K562 (cell line): ENCODE measurements around the gene CDK4. TPM values are rescaled to one million over a fixed set of nuclear protein-coding genes. Genes with fewer than 3 reads are reported as not detected.

Experiments
- ATAC-seq: fragments of 200-7000 bp; cut with Tn5 transposase; 3 replicates; pipeline ENCODE4 v1.9.1; 2020; ENCODE audit warnings: moderate library complexity
- BruUV-seq: library from RNA; stranded (reverse); fragments of 400-500 nt; replicated peaks from 2 replicates; lab custom pipeline; 2021; lab: Mats Ljungman, UMichigan
- CTCF ChIA-PET: fragments of 300-600 bp; formaldehyde crosslinking; extraction: SDS; loops from one replicate; lab custom pipeline; 2021; ENCODE audit warnings: low intra/inter-chr PET ratio; lab: Yijun Ruan, JAX
- POLR2A ChIA-PET: fragments of 300-600, 350-650 bp; sonication (Branson Sonifier 250); formaldehyde crosslinking; extraction: SDS; loops from one replicate; lab custom pipeline; 2021; ENCODE audit warnings: antibody characterized with exemption, inconsistent platforms; lab: Yijun Ruan, JAX
- DNase-seq, 4 experiments: peaks; one replicate each; pipeline versions ENCODE4 v3.0.0 to v3.0.0-alpha.2; 2011 to 2018; ENCODE audit warnings: low spot score in 3 of 4, mixed read lengths in 3 of 4; ENCODE audit errors: extremely low read depth in 1 of 4
- FAIRE-seq: peaks from 2 replicates; lab custom pipeline; 2011; peaks lifted over from hg19 to GRCh38; lab: Jason Lieb, UNC
- H2AFZ ChIP-seq: 2 replicates; pipeline ENCODE4 v1.6.0; 2011; ENCODE audit warnings: low read depth, low read length, control low read depth, inconsistent platforms
- H3K27ac ChIP-seq: fragments of 200-600 bp; 3 replicates; pipeline ENCODE4 v1.8.0; 2011; ENCODE audit warnings: low read depth, mild to moderate bottlenecking, control low read depth, inconsistent platforms, low read length, moderate library complexity, mixed read lengths; ENCODE audit errors: extremely low read depth
- H3K27me3 ChIP-seq, 2 experiments: fragments of 300-600 bp in 1 of 2; 2 replicates in 1 of 2; 3 replicates in 1 of 2; pipeline versions ENCODE4 v1.6.0 to v1.8.0; 2011; ENCODE audit warnings: inconsistent platforms in 2 of 2, low read length in 2 of 2, mild to moderate bottlenecking in 1 of 2, mixed read lengths in 1 of 2, moderate library complexity in 1 of 2; ENCODE audit not compliant: control insufficient read depth in 2 of 2, insufficient read depth in 2 of 2
- H3K36me3 ChIP-seq: fragments of 300-600 bp; 3 replicates; pipeline ENCODE4 v1.8.0; 2011; ENCODE audit warnings: mild to moderate bottlenecking, low read length, inconsistent platforms; ENCODE audit not compliant: control insufficient read depth, insufficient read depth
- H3K4me1 ChIP-seq, 2 experiments: fragments of 200-600 bp in 1 of 2; replicated peaks in 1 of 2; 2 replicates in 1 of 2; 3 replicates in 1 of 2; pipeline versions ENCODE4 v1.5.1 to v1.8.0; 2011; ENCODE audit warnings: inconsistent platforms in 2 of 2, low read length in 2 of 2, mild to moderate bottlenecking in 1 of 2, mixed read lengths in 1 of 2, moderate library complexity in 1 of 2; ENCODE audit not compliant: control insufficient read depth in 2 of 2, insufficient read depth in 2 of 2
- H3K4me2 ChIP-seq: 2 replicates; pipeline ENCODE4 v1.6.1; 2011; ENCODE audit warnings: low read length, control low read depth, inconsistent platforms, mixed read lengths; ENCODE audit not compliant: insufficient read depth
- H3K4me3 ChIP-seq: fragments of 200-600 bp; sonication (generic), shearing (Covaris generic); 2 replicates; pipeline ENCODE4 v1.5.1; 2016; ENCODE audit warnings: control low read depth, inconsistent platforms
- H3K79me2 ChIP-seq: fragments of 200-600 bp; 3 replicates; pipeline ENCODE4 v1.8.0; 2011; ENCODE audit warnings: low read length, inconsistent platforms; ENCODE audit not compliant: control insufficient read depth, insufficient read depth
- H3K9ac ChIP-seq, 2 experiments: 2 replicates each; pipeline versions ENCODE4 v1.6.0 to v1.6.1; 2011; ENCODE audit warnings: low read depth in 2 of 2, low read length in 2 of 2, control low read depth in 1 of 2, inconsistent platforms in 1 of 2, mild to moderate bottlenecking in 1 of 2, mixed read lengths in 1 of 2; ENCODE audit not compliant: insufficient read depth in 1 of 2
- H3K9me1 ChIP-seq: one replicate; pipeline ENCODE4 v1.6.0; 2011; ENCODE audit warnings: inconsistent platforms, mild to moderate bottlenecking, low read length, moderate library complexity; ENCODE audit not compliant: control insufficient read depth, insufficient read depth
- H3K9me3 ChIP-seq: replicated peaks from 2 replicates; pipeline ENCODE4 v1.5.1; 2011; ENCODE audit warnings: low read depth, low read length, inconsistent platforms; ENCODE audit not compliant: control insufficient read depth, insufficient read depth
- H4K20me1 ChIP-seq: replicated peaks from 2 replicates; pipeline ENCODE4 v1.6.1; 2011; ENCODE audit warnings: low read length, inconsistent platforms, mixed read lengths; ENCODE audit not compliant: control insufficient read depth, insufficient read depth
- CSDE1 ChIP-seq, 2 experiments: fragments of 450-650 bp; IDR thresholded peaks; 2 replicates each; pipeline ENCODE4 v1.6.1; 2016; ENCODE audit warnings: mild to moderate bottlenecking in 1 of 2
- EGR1 ChIP-seq: fragments of 450-650 bp; conservative IDR thresholded peaks from 2 replicates; pipeline ENCODE4 v1.6.1; 2017; ENCODE audit warnings: mild to moderate bottlenecking
- KLF1 ChIP-seq: fragments of 450-650 bp; IDR thresholded peaks from 2 replicates; pipeline ENCODE4 v1.6.1; 2016; ENCODE audit warnings: missing genetic modification characterization, missing compliant biosample characterization
- ZBTB7A ChIP-seq: IDR thresholded peaks from 2 replicates; pipeline ENCODE4 v1.6.1; 2011; ENCODE audit warnings: low read depth, mild to moderate bottlenecking, low read length, moderate library complexity, borderline replicate concordance; ENCODE audit not compliant: control insufficient read depth
- WGBS: fragments of 100-300 bp; shearing (Covaris generic); methylation state at CpG from one replicate; pipeline ENCODE4 v1.1.6; 2016; ENCODE audit warnings: low coverage, mixed read lengths; ENCODE audit not compliant: insufficient coverage; ENCODE audit errors: missing lambda C conversion rate; 5-methylcytosine and 5-hydroxymethylcytosine counted together
- in situ Hi-C: fragments of 300-500 bp; cut with MboI; formaldehyde crosslinking; loops from 4 replicates; pipeline ENCODE4 v1.15.0; 2018; ENCODE audit warnings: inconsistent platforms, mixed read lengths
- intact Hi-C: fragments of 100-400 bp; cut with micrococcal nuclease; formaldehyde crosslinking; loops from 2 replicates; pipeline ENCODE4 v1.14.2; 2022
- polyA plus RNA-seq, 8 experiments: library from polyadenylated mRNA; depleted of rRNA in 4 of 8; stranded (reverse) in 5 of 8; unstranded in 3 of 8; fragments of >200 nt; fragmentation: Nextera tagmentation in 2 of 8; fragmentation: Illumina TruSeq in 1 of 8; extraction: Ambion mirVana in 2 of 8; extraction: Trizol in 1 of 8; gene quantifications; 2 replicates each; pipeline versions ENCODE4 v1.2.1 to v1.2.3, GENCODE V29; 2011 to 2014; ENCODE audit warnings: inconsistent platforms in 1 of 8, missing spikeins in 1 of 8
- total RNA-seq, 7 experiments: library from RNA; depleted of rRNA in 6 of 7; stranded (reverse); fragments of >200 nt in 6 of 7; fragmentation: Illumina TruSeq in 2 of 7; extraction: Trizol in 2 of 7; gene quantifications; 2 replicates each; pipeline versions ENCODE4 v1.2.1 to v1.2.3, GENCODE V29; 2011 to 2021; ENCODE audit warnings: low replicate concordance in 1 of 7
- TF ChIP-seq, protein P1 (sequence below): fragments of 200-800 bp; sonication (Bioruptor generic); IDR thresholded peaks from 2 replicates; pipeline ENCODE4 v1.6.1; 2016; ENCODE audit warnings: missing genetic modification characterization, missing compliant biosample characterization
- TF ChIP-seq, protein P2 (sequence below): sonication (generic); formaldehyde crosslinking; IDR thresholded peaks from 2 replicates; pipeline ENCODE4 v1.9.0; 2022; ENCODE audit warnings: mild to moderate bottlenecking, missing genetic modification reagents
- TF ChIP-seq, protein P3 (sequence below): fragments of 450-650 bp; IDR thresholded peaks from 2 replicates; pipeline ENCODE4 v1.6.1; 2018; ENCODE audit not compliant: partially characterized antibody
- TF ChIP-seq, protein P4 (sequence below): sonication (generic); formaldehyde crosslinking; IDR thresholded peaks from 2 replicates; pipeline ENCODE4 v1.8.0; 2022; ENCODE audit warnings: mild to moderate bottlenecking, missing genetic modification reagents

CDK4 gene
- total and polyA plus RNA-seq, 9 of the 15 experiments (the other 6 are each of a cell fraction or from before 2014, with no cell fraction given): 37.8 to 436 (median 238) TPM

DNA sequence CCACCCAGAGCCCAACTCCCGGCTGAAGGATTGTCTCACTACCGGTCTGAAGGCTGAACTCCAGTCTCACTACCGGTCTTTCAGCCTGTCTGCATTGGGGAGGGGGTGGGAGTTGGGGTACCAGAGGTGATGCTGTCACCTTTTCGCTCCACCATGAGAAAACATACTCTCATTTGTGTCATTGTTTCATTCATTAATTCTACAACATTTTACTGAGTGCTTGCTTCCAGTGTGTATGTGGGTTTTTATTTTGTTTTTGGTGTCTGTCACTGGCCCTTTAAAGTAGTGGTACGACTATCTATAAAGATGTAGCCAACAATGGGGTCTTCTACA, 524 bp upstream of the CDK4 start:
- Histone ChIP-seq H3K9me3 (no peaks in the 10 kb centered on the region), H3K36me3 (peaks cover 40% of the 10 kb centered on the region), H3K27me3 (no peaks in the 10 kb centered on the region), H4K20me1 (no peaks in the 10 kb centered on the region), H3K4me2 (peak overlapping the region; percentile 82), H3K9ac (peak overlapping the region; percentile 40 to 41; a peak in 2 of 4 replicates), H2AFZ (peak overlapping the region; percentile 64), H3K27ac (peak overlapping the region; percentile 66), H3K79me2 (peaks cover 47% of the 10 kb centered on the region), H3K9me1 (no peaks in the 10 kb centered on the region), H3K4me3 (peak overlapping the region; percentile 19), H3K4me1 (peaks cover 35 to 40% of the 10 kb centered on the region in 2 experiments)
- WGBS: 2% methylated on average over 5 of the region's 5 CpGs
- in situ Hi-C loops (no loop called here), intact Hi-C loops (loop anchor here (2.0 kb wide), 1 partner anchor 20 kb away; the partner anchor contains the start of genes EEF1AKMT3 and METTL1)
- DNase-seq: no peak
- TF ChIP-seq, protein P1, sequence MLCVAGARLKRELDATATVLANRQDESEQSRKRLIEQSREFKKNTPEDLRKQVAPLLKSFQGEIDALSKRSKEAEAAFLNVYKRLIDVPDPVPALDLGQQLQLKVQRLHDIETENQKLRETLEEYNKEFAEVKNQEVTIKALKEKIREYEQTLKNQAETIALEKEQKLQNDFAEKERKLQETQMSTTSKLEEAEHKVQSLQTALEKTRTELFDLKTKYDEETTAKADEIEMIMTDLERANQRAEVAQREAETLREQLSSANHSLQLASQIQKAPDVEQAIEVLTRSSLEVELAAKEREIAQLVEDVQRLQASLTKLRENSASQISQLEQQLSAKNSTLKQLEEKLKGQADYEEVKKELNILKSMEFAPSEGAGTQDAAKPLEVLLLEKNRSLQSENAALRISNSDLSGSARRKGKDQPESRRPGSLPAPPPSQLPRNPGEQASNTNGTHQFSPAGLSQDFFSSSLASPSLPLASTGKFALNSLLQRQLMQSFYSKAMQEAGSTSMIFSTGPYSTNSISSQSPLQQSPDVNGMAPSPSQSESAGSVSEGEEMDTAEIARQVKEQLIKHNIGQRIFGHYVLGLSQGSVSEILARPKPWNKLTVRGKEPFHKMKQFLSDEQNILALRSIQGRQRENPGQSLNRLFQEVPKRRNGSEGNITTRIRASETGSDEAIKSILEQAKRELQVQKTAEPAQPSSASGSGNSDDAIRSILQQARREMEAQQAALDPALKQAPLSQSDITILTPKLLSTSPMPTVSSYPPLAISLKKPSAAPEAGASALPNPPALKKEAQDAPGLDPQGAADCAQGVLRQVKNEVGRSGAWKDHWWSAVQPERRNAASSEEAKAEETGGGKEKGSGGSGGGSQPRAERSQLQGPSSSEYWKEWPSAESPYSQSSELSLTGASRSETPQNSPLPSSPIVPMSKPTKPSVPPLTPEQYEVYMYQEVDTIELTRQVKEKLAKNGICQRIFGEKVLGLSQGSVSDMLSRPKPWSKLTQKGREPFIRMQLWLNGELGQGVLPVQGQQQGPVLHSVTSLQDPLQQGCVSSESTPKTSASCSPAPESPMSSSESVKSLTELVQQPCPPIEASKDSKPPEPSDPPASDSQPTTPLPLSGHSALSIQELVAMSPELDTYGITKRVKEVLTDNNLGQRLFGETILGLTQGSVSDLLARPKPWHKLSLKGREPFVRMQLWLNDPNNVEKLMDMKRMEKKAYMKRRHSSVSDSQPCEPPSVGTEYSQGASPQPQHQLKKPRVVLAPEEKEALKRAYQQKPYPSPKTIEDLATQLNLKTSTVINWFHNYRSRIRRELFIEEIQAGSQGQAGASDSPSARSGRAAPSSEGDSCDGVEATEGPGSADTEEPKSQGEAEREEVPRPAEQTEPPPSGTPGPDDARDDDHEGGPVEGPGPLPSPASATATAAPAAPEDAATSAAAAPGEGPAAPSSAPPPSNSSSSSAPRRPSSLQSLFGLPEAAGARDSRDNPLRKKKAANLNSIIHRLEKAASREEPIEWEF (CRISPR knock-in tag): 0 out of 2 replicates have a peak, but pooled peaks have one; percentile 44
- TF ChIP-seq, protein P2, sequence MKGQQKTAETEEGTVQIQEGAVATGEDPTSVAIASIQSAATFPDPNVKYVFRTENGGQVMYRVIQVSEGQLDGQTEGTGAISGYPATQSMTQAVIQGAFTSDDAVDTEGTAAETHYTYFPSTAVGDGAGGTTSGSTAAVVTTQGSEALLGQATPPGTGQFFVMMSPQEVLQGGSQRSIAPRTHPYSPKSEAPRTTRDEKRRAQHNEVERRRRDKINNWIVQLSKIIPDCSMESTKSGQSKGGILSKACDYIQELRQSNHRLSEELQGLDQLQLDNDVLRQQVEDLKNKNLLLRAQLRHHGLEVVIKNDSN (CRISPR knock-in tag): no peak; the same call in 1 of the 2 replicates
- TF ChIP-seq, protein P3, sequence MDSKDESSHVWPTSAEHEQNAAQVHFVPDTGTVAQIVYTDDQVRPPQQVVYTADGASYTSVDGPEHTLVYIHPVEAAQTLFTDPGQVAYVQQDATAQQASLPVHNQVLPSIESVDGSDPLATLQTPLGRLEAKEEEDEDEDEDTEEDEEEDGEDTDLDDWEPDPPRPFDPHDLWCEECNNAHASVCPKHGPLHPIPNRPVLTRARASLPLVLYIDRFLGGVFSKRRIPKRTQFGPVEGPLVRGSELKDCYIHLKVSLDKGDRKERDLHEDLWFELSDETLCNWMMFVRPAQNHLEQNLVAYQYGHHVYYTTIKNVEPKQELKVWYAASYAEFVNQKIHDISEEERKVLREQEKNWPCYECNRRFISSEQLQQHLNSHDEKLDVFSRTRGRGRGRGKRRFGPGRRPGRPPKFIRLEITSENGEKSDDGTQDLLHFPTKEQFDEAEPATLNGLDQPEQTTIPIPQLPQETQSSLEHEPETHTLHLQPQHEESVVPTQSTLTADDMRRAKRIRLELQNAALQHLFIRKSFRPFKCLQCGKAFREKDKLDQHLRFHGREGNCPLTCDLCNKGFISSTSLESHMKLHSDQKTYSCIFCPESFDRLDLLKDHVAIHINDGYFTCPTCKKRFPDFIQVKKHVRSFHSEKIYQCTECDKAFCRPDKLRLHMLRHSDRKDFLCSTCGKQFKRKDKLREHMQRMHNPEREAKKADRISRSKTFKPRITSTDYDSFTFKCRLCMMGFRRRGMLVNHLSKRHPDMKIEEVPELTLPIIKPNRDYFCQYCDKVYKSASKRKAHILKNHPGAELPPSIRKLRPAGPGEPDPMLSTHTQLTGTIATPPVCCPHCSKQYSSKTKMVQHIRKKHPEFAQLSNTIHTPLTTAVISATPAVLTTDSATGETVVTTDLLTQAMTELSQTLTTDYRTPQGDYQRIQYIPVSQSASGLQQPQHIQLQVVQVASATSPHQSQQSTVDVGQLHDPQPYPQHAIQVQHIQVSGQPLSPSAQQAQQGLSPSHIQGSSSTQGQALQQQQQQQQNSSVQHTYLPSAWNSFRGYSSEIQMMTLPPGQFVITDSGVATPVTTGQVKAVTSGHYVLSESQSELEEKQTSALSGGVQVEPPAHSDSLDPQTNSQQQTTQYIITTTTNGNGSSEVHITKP: peak; percentile 69
- TF ChIP-seq, protein P4, sequence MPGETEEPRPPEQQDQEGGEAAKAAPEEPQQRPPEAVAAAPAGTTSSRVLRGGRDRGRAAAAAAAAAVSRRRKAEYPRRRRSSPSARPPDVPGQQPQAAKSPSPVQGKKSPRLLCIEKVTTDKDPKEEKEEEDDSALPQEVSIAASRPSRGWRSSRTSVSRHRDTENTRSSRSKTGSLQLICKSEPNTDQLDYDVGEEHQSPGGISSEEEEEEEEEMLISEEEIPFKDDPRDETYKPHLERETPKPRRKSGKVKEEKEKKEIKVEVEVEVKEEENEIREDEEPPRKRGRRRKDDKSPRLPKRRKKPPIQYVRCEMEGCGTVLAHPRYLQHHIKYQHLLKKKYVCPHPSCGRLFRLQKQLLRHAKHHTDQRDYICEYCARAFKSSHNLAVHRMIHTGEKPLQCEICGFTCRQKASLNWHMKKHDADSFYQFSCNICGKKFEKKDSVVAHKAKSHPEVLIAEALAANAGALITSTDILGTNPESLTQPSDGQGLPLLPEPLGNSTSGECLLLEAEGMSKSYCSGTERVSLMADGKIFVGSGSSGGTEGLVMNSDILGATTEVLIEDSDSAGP: 0 out of 2 replicates have a peak, but pooled peaks have one; percentile 19
- TF ChIP-seq EGR1: no peak
- 0 out of 2 replicates have a peak, but pooled peaks have one; percentile 61 for TF ChIP-seq ZBTB7A
- peak in 1 of 2 experiments; percentile 78; a peak in 2 of 4 replicates for TF ChIP-seq CSDE1 (IDR thresholded peaks at IDR 0.05)
- 0 out of 2 replicates have a peak, but pooled peaks have one; percentile 10 for TF ChIP-seq KLF1 (tag)
- BruUV-seq: no TSS peak
- ChIA-PET POLR2A (interaction anchor here (0.8 to 1.2 kb wide), 6 partner anchors 12 to 233 kb away, joined by 3 to 5 read pairs (median 3); partner anchors contain the start of genes EEF1AKMT3 and METTL1), CTCF (no interaction called here)
- ATAC-seq: no peak
- FAIRE-seq: no peak
